H1 (cell line): ENCODE measurements around the gene RNU6-9. TPM values are rescaled to one million over a fixed set of nuclear protein-coding genes. Genes with fewer than 3 reads are reported as not detected.

Experiments used
- CTCF ChIA-PET: fragments of 300-600 bp; sonication (Branson Sonifier 250); formaldehyde crosslinking; loops from one replicate; lab custom pipeline; 2021; ENCODE audit not compliant: partially characterized antibody; lab: Charles Lee
- POLR2A ChIA-PET: fragments of 300-600 bp; sonication (Branson Sonifier 250); formaldehyde crosslinking; loops from one replicate; lab custom pipeline; 2021; ENCODE audit warnings: inconsistent platforms; ENCODE audit not compliant: partially characterized antibody; lab: Charles Lee
- DNase-seq, 2 experiments: peaks; one replicate each; pipeline versions ENCODE4 v3.0.0 to v3.0.0-alpha.2; 2010 to 2022; ENCODE audit warnings: low spot score in 2 of 2, low read depth in 1 of 2, mixed read lengths in 1 of 2
- FAIRE-seq: peaks from 2 replicates; lab custom pipeline; 2011; peaks lifted over from hg19 to GRCh38; lab: Jason Lieb, UNC
- H2AFZ ChIP-seq: 2 replicates; pipeline ENCODE4 v1.8.1; 2012; ENCODE audit warnings: low read length, inconsistent platforms
- H2AK5ac ChIP-seq: 2 replicates; pipeline ENCODE4 v1.6.1; 2013; ENCODE audit warnings: low read depth, low read length
- H2BK120ac ChIP-seq: replicated peaks from 2 replicates; pipeline ENCODE3; 2013; ENCODE audit warnings: low read depth, low read length, inconsistent platforms
- H2BK12ac ChIP-seq: 2 replicates; pipeline ENCODE4 v1.6.1; 2013; ENCODE audit warnings: low read depth, low read length
- H2BK15ac ChIP-seq: 2 replicates; pipeline ENCODE4 v1.6.1; 2013; ENCODE audit warnings: low read length
- H2BK20ac ChIP-seq: 2 replicates; pipeline ENCODE4 v1.6.1; 2013; ENCODE audit warnings: low read length
- H2BK5ac ChIP-seq: 2 replicates; pipeline ENCODE4 v1.6.1; 2013; ENCODE audit warnings: low read depth, low read length
- H3K14ac ChIP-seq: 2 replicates; pipeline ENCODE4 v1.6.1; 2013; ENCODE audit warnings: inconsistent platforms; ENCODE audit not compliant: insufficient read length
- H3K18ac ChIP-seq: 2 replicates; pipeline ENCODE4 v1.6.1; 2013; ENCODE audit warnings: low read length; ENCODE audit errors: extremely low read depth
- H3K23ac ChIP-seq: 2 replicates; pipeline ENCODE4 v1.6.1; 2013; ENCODE audit warnings: inconsistent platforms; ENCODE audit not compliant: insufficient read length
- H3K23me2 ChIP-seq: 2 replicates; pipeline ENCODE4 v1.6.1; 2013; ENCODE audit warnings: low read depth, low read length
- H3K27ac ChIP-seq: 2 replicates; pipeline ENCODE4 v1.6.1; 2011; ENCODE audit warnings: low read depth, low read length, inconsistent platforms
- H3K27me3 ChIP-seq, 4 experiments: replicated peaks in 1 of 4; 1 replicate in 1 of 4; 2 replicates in 3 of 4; pipeline versions ENCODE4 v1.6.1 to v1.8.1; 2011 to 2013; ENCODE audit warnings: low read length in 3 of 4, mild to moderate bottlenecking in 3 of 4, inconsistent platforms in 2 of 4, mixed read lengths in 2 of 4, moderate library complexity in 1 of 4; ENCODE audit not compliant: control insufficient read depth in 3 of 4, insufficient read depth in 3 of 4; ENCODE audit errors: extremely low read depth in 1 of 4
- H3K36me3 ChIP-seq, 4 experiments: 2 replicates each; pipeline versions ENCODE4 v1.6.1 to v1.8.1; 2011 to 2013; ENCODE audit warnings: mild to moderate bottlenecking in 4 of 4, low read length in 3 of 4, moderate library complexity in 2 of 4, control low read depth in 1 of 4, inconsistent platforms in 1 of 4; ENCODE audit not compliant: insufficient read depth in 4 of 4, control insufficient read depth in 2 of 4
- H3K4ac ChIP-seq: replicated peaks from 2 replicates; pipeline ENCODE3; 2013; ENCODE audit warnings: low read length, low read depth, mixed read lengths, inconsistent platforms; ENCODE audit not compliant: insufficient read length
- H3K4me1 ChIP-seq, 4 experiments: replicated peaks in 1 of 4; 1 replicate in 1 of 4; 2 replicates in 3 of 4; pipeline versions ENCODE4 v1.6.1 to v1.8.1; 2011 to 2013; ENCODE audit warnings: low read length in 3 of 4, inconsistent platforms in 2 of 4, mixed read lengths in 1 of 4; ENCODE audit not compliant: insufficient read depth in 4 of 4, control insufficient read depth in 3 of 4
- H3K4me2 ChIP-seq, 2 experiments: 2 replicates each; pipeline versions ENCODE4 v1.6.1 to v1.8.1; 2011 to 2013; ENCODE audit warnings: low read depth in 2 of 2, low read length in 2 of 2, control low read depth in 1 of 2, inconsistent platforms in 1 of 2, mild to moderate bottlenecking in 1 of 2; ENCODE audit not compliant: insufficient read depth in 1 of 2
- H3K4me3 ChIP-seq, 4 experiments: fragments of 200-600, 300-600 bp in 1 of 4; sonication (generic), shearing (Covaris generic), sonication (Bioruptor Twin) in 1 of 4; 2 replicates each; pipeline versions ENCODE4 v1.5.1 to v1.8.1; 2011 to 2016; ENCODE audit warnings: low read length in 4 of 4, low read depth in 3 of 4, control low read depth in 2 of 4, inconsistent platforms in 2 of 4, mild to moderate bottlenecking in 2 of 4, mixed read lengths in 1 of 4, moderate library complexity in 1 of 4; ENCODE audit not compliant: insufficient read depth in 2 of 4; ENCODE audit errors: extremely low read depth in 1 of 4
- H3K56ac ChIP-seq: replicated peaks from 2 replicates; pipeline ENCODE3; 2013; ENCODE audit warnings: low read depth, mild to moderate bottlenecking, mixed read lengths, low read length, inconsistent platforms; ENCODE audit not compliant: insufficient read length
- H3K79me1 ChIP-seq: 2 replicates; pipeline ENCODE4 v1.6.1; 2013; ENCODE audit warnings: low read depth, low read length, control low read depth
- H3K79me2 ChIP-seq, 2 experiments: 2 replicates each; pipeline versions ENCODE4 v1.6.1 to v1.8.1; 2012 to 2013; ENCODE audit warnings: low read length in 2 of 2, mild to moderate bottlenecking in 2 of 2, inconsistent platforms in 1 of 2; ENCODE audit not compliant: insufficient read depth in 2 of 2, control insufficient read depth in 1 of 2
- H3K9ac ChIP-seq, 4 experiments: replicated peaks in 1 of 4; 1 replicate in 1 of 4; 2 replicates in 3 of 4; pipeline versions ENCODE4 v1.6.1 to v1.8.1; 2011 to 2013; ENCODE audit warnings: low read depth in 3 of 4, low read length in 3 of 4, control low read depth in 2 of 4, mild to moderate bottlenecking in 2 of 4, moderate library complexity in 2 of 4, inconsistent platforms in 1 of 4; ENCODE audit errors: extremely low read depth in 1 of 4
- H3K9me3 ChIP-seq, 2 experiments: 2 replicates each; pipeline versions ENCODE4 v1.6.1 to v1.8.1; 2012 to 2013; ENCODE audit warnings: mild to moderate bottlenecking in 2 of 2, moderate library complexity in 2 of 2, control low read depth in 1 of 2, inconsistent platforms in 1 of 2, low read depth in 1 of 2, low read length in 1 of 2, mixed read lengths in 1 of 2; ENCODE audit not compliant: insufficient read depth in 2 of 2
- H4K20me1 ChIP-seq, 2 experiments: replicated peaks in 1 of 2; 2 replicates each; pipeline versions ENCODE3 to v1.8.1; 2011 to 2013; ENCODE audit warnings: inconsistent platforms in 2 of 2, low read length in 2 of 2, mild to moderate bottlenecking in 1 of 2; ENCODE audit not compliant: insufficient read depth in 2 of 2, control insufficient read depth in 1 of 2
- H4K5ac ChIP-seq: 2 replicates; pipeline ENCODE4 v1.6.1; 2013; ENCODE audit warnings: low read length, low read depth, mixed read lengths, inconsistent platforms; ENCODE audit not compliant: insufficient read length
- H4K8ac ChIP-seq: 2 replicates; pipeline ENCODE4 v1.8.0; 2013; ENCODE audit warnings: mild to moderate bottlenecking, moderate library complexity, low read length, inconsistent platforms; ENCODE audit not compliant: insufficient read depth; ENCODE audit errors: extremely low read depth
- H4K91ac ChIP-seq: replicated peaks from 2 replicates; pipeline ENCODE3; 2013; ENCODE audit warnings: low read length, mixed read lengths, inconsistent platforms; ENCODE audit not compliant: insufficient read length
- CBX8 ChIP-seq: fragments of 300-800, 300-1000 bp; sonication (generic); IDR thresholded peaks from 2 replicates; pipeline ENCODE4 v1.7.1; 2016; ENCODE audit warnings: low read depth, low read length, borderline replicate concordance
- CTBP2 ChIP-seq: IDR thresholded peaks from 2 replicates; pipeline ENCODE4 v1.7.0; 2011; ENCODE audit warnings: borderline replicate concordance, mild to moderate bottlenecking, moderate library complexity, mixed read lengths, low read length; ENCODE audit not compliant: insufficient read depth, insufficient read length
- EP300 ChIP-seq, 2 experiments: IDR thresholded peaks; 1 replicate in 1 of 2; 2 replicates in 1 of 2; pipeline ENCODE4 v1.6.1; 2011 to 2012; ENCODE audit warnings: low read depth in 2 of 2, low read length in 2 of 2, mild to moderate bottlenecking in 2 of 2, borderline replicate concordance in 1 of 2, inconsistent platforms in 1 of 2, moderate library complexity in 1 of 2
- EZH2 ChIP-seq: fragments of 200-600 bp; sonication (generic); IDR thresholded peaks from 2 replicates; pipeline ENCODE4 v1.7.1; 2012; ENCODE audit warnings: low read depth, mild to moderate bottlenecking, moderate library complexity, low read length, inconsistent platforms; ENCODE audit not compliant: severe bottlenecking
- PHF8 ChIP-seq: fragments of 200-600 bp; sonication (generic); conservative IDR thresholded peaks from 2 replicates; pipeline ENCODE4 v1.7.1; 2012; ENCODE audit warnings: low read depth, mild to moderate bottlenecking, inconsistent platforms, low read length, moderate library complexity
- SIX5 ChIP-seq: IDR thresholded peaks from 2 replicates; pipeline ENCODE4 v1.6.1; 2011; ENCODE audit warnings: mild to moderate bottlenecking, low read depth, low read length
- TAF1 ChIP-seq: IDR thresholded peaks from 2 replicates; pipeline ENCODE4 v1.6.1; 2011; ENCODE audit warnings: mild to moderate bottlenecking, low read depth, low read length
- TCF12 ChIP-seq: IDR thresholded peaks from 2 replicates; pipeline ENCODE4 v1.6.1; 2011; ENCODE audit warnings: low read depth, mild to moderate bottlenecking, low read length
- WGBS, 2 experiments: shearing (Covaris generic) in 1 of 2; methylation state at CpG; one replicate each; pipeline versions ENCODE4 v1.1.6 to v1.1.7; 2013 to 2015; ENCODE audit warnings: low lambda C conversion rate in 2 of 2, mixed read lengths in 2 of 2, inconsistent platforms in 1 of 2, low coverage in 1 of 2, missing lambda C conversion rate in 1 of 2; ENCODE audit not compliant: insufficient replicate concordance in 2 of 2, insufficient coverage in 1 of 2, insufficient read length in 1 of 2; ENCODE audit errors: extremely low coverage in 1 of 2, missing lambda C conversion rate in 1 of 2; 5-methylcytosine and 5-hydroxymethylcytosine counted together
- polyA plus RNA-seq, 7 experiments: library from polyadenylated mRNA; depleted of rRNA in 3 of 7; stranded (reverse) in 5 of 7; unstranded in 2 of 7; fragments of >200 nt in 5 of 7; fragments of 200-250 nt in 2 of 7; gene quantifications; 1 replicate in 5 of 7; 2 replicates in 1 of 7; 4 replicates in 1 of 7; pipeline versions ENCODE4 v1.2.1 to v1.2.3, GENCODE V29; 2011 to 2013; ENCODE audit warnings: missing spikeins in 2 of 7, mixed read lengths in 2 of 7
- total RNA-seq: library from RNA; stranded (reverse); fragmentation: NEBNext Ultra II Directional; extraction: Animal tissue kit (Norgen Biotek cat#: 25700); gene quantifications from 2 replicates; pipeline ENCODE4 v1.2.1, GENCODE V29; 2021

RNU6-9 gene
- total and polyA plus RNA-seq, 2 of the 8 experiments (the other 6 are each of a cell fraction or from before 2014, with no cell fraction given) = not detected

DNA sequence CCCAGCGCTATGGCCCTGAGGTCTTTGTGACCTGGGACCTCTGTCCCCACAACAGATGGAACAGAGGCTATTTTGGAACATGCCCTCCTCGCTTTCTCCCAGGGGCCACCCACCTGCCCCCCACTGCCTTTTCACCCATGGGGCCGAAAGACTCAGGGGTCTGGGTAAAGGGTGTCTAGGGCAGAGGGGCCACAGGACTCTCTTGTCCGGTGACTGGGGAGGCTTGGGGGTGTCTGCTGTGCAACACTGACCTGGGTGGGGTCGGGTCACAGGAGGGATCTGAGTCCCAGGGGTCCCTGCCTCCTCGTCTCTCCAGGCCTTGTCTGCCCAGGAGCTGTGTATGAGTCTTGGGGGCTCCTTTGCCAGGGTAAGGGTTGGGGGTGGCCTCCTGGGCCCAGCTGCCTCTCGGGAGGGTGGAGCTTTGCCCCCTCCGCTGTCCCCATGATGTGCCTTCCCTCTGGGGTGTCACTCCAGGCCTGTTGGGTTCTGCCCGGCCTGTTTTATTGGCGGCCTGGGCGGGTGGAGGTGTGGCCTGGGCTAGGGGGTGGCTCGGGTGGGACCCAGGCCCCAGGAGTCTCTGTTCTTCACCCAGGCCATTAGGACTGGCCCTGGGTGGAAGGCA is 34.6 kb downstream of the RNU6-9 start:
- H2BK12ac ChIP-seq = no peak overlapping the region; the same call in 1 of the 2 replicates
- H2AFZ ChIP-seq = no peak overlapping the region
- no peak for TF ChIP-seq CBX8
- no peak for TF ChIP-seq CTBP2
- TF ChIP-seq EP300 (IDR thresholded peaks at IDR 0.05; ENCODE audit: borderline replicate concordance in 1 of 2, low read depth in 2 of 2, low read length in 2 of 2) = no peak
- TF ChIP-seq PHF8 = no peak
- no peak for TF ChIP-seq TCF12
- TF ChIP-seq EZH2 = no peak
- TF ChIP-seq TAF1 = no peak
- no peak for TF ChIP-seq SIX5
- no peak overlapping the region; a peak in 1 of 7 replicates for H3K9ac ChIP-seq
- H4K20me1 ChIP-seq = peaks cover 0 to 8% of the 10 kb centered on the region in 2 experiments
- no peak for FAIRE-seq
- H3K4me3 ChIP-seq = peak overlapping the region in 3 of 4 experiments; percentile 21 to 97 (median 86); a peak in 4 of 8 replicates
- 67% methylated on average over 8 of the region's 12 CpGs; no CpG with 5 or more reads in 1 of the 2 experiments for WGBS, 2 experiments
- peak overlapping the region; percentile 69 for H3K4ac ChIP-seq
- H2BK20ac ChIP-seq = 0 out of 2 replicates have a peak overlapping the region, but pooled peaks have one; percentile 10
- no peak overlapping the region for H3K23ac ChIP-seq
- H4K8ac ChIP-seq = peak overlapping the region; percentile 66
- H3K79me1 ChIP-seq = peaks cover 6% of the 10 kb centered on the region; the same call in 1 of the 2 replicates
- peak overlapping the region; percentile 89 for H4K91ac ChIP-seq
- peaks cover 0 to 5% (median 0%) of the 10 kb centered on the region in 4 experiments; a peak in 1 of 7 replicates for H3K27me3 ChIP-seq
- peaks cover 6% of the 10 kb centered on the region for H3K23me2 ChIP-seq
- H3K4me1 ChIP-seq = peaks cover 2 to 15% (median 8%) of the 10 kb centered on the region in 4 experiments
- peak overlapping the region; percentile 75; the same call in 1 of the 2 replicates for H2BK5ac ChIP-seq
- no peak overlapping the region for H3K56ac ChIP-seq
- H3K9me3 ChIP-seq = no peaks in the 10 kb centered on the region
- peaks cover 0 to 15% (median 8%) of the 10 kb centered on the region in 4 experiments; a peak in 3 of 8 replicates for H3K36me3 ChIP-seq
- no peak overlapping the region; the same call in 1 of the 2 replicates for H3K27ac ChIP-seq
- H3K18ac ChIP-seq = peak overlapping the region; percentile 71
- H2BK120ac ChIP-seq = peak overlapping the region; percentile 10
- DNase-seq = no peak
- POLR2A ChIA-PET = interaction anchor here (0.6 to 1.2 kb wide), 7 partner anchors 26 to 66 kb away, joined by 3 to 6 read pairs (median 3); no protein-coding TSS in a partner anchor
- peak overlapping the region; percentile 63 to 71 for H3K4me2 ChIP-seq
- H4K5ac ChIP-seq = peak overlapping the region; percentile 68
- H2BK15ac ChIP-seq = 0 out of 2 replicates have a peak overlapping the region, but pooled peaks have one; percentile 46
- CTCF ChIA-PET = interaction anchor here (0.8 to 1.5 kb wide), 3 partner anchors 35 to 56 kb away, joined by 3 to 5 read pairs (median 3); partner anchors contain the start of gene WDR18
- H3K79me2 ChIP-seq = peaks cover 0 to 29% of the 10 kb centered on the region in 2 experiments; a peak in 3 of 4 replicates
- H3K14ac ChIP-seq = no peak overlapping the region
- no peak overlapping the region for H2AK5ac ChIP-seq
